K562 (cell line): Measurements from ENCODE around the gene TCEA3. TPM values are rescaled to one million over a fixed set of nuclear protein-coding genes. Genes with fewer than 3 reads are reported as not detected.

Source experiments
- ATAC-seq: fragments of 200-7000 bp; cut with Tn5 transposase; 3 replicates; pipeline ENCODE4 v1.9.1; 2020; ENCODE audit warnings: moderate library complexity
- BruUV-seq: library from RNA; stranded (reverse); fragments of 400-500 nt; replicated peaks from 2 replicates; lab custom pipeline; 2021; lab: Mats Ljungman, UMichigan
- CTCF ChIA-PET: fragments of 300-600 bp; formaldehyde crosslinking; extraction: SDS; loops from one replicate; lab custom pipeline; 2021; ENCODE audit warnings: low intra/inter-chr PET ratio; lab: Yijun Ruan, JAX
- POLR2A ChIA-PET: fragments of 300-600, 350-650 bp; sonication (Branson Sonifier 250); formaldehyde crosslinking; extraction: SDS; loops from one replicate; lab custom pipeline; 2021; ENCODE audit warnings: antibody characterized with exemption, inconsistent platforms; lab: Yijun Ruan, JAX
- DNase-seq, 4 experiments: peaks; one replicate each; pipeline versions ENCODE4 v3.0.0 to v3.0.0-alpha.2; 2011 to 2018; ENCODE audit warnings: low spot score in 3 of 4, mixed read lengths in 3 of 4; ENCODE audit errors: extremely low read depth in 1 of 4
- FAIRE-seq: peaks from 2 replicates; lab custom pipeline; 2011; peaks lifted over from hg19 to GRCh38; lab: Jason Lieb, UNC
- H2AFZ ChIP-seq: 2 replicates; pipeline ENCODE4 v1.6.0; 2011; ENCODE audit warnings: low read depth, low read length, control low read depth, inconsistent platforms
- H3K27ac ChIP-seq: fragments of 200-600 bp; 3 replicates; pipeline ENCODE4 v1.8.0; 2011; ENCODE audit warnings: low read depth, mild to moderate bottlenecking, control low read depth, inconsistent platforms, low read length, moderate library complexity, mixed read lengths; ENCODE audit errors: extremely low read depth
- H3K27me3 ChIP-seq, 2 experiments: fragments of 300-600 bp in 1 of 2; 2 replicates in 1 of 2; 3 replicates in 1 of 2; pipeline versions ENCODE4 v1.6.0 to v1.8.0; 2011; ENCODE audit warnings: inconsistent platforms in 2 of 2, low read length in 2 of 2, mild to moderate bottlenecking in 1 of 2, mixed read lengths in 1 of 2, moderate library complexity in 1 of 2; ENCODE audit not compliant: control insufficient read depth in 2 of 2, insufficient read depth in 2 of 2
- H3K36me3 ChIP-seq: fragments of 300-600 bp; 3 replicates; pipeline ENCODE4 v1.8.0; 2011; ENCODE audit warnings: mild to moderate bottlenecking, low read length, inconsistent platforms; ENCODE audit not compliant: control insufficient read depth, insufficient read depth
- H3K4me1 ChIP-seq, 2 experiments: fragments of 200-600 bp in 1 of 2; replicated peaks in 1 of 2; 2 replicates in 1 of 2; 3 replicates in 1 of 2; pipeline versions ENCODE4 v1.5.1 to v1.8.0; 2011; ENCODE audit warnings: inconsistent platforms in 2 of 2, low read length in 2 of 2, mild to moderate bottlenecking in 1 of 2, mixed read lengths in 1 of 2, moderate library complexity in 1 of 2; ENCODE audit not compliant: control insufficient read depth in 2 of 2, insufficient read depth in 2 of 2
- H3K4me2 ChIP-seq: 2 replicates; pipeline ENCODE4 v1.6.1; 2011; ENCODE audit warnings: low read length, control low read depth, inconsistent platforms, mixed read lengths; ENCODE audit not compliant: insufficient read depth
- H3K4me3 ChIP-seq: fragments of 200-600 bp; sonication (generic), shearing (Covaris generic); 2 replicates; pipeline ENCODE4 v1.5.1; 2016; ENCODE audit warnings: control low read depth, inconsistent platforms
- H3K79me2 ChIP-seq: fragments of 200-600 bp; 3 replicates; pipeline ENCODE4 v1.8.0; 2011; ENCODE audit warnings: low read length, inconsistent platforms; ENCODE audit not compliant: control insufficient read depth, insufficient read depth
- H3K9ac ChIP-seq, 2 experiments: 2 replicates each; pipeline versions ENCODE4 v1.6.0 to v1.6.1; 2011; ENCODE audit warnings: low read depth in 2 of 2, low read length in 2 of 2, control low read depth in 1 of 2, inconsistent platforms in 1 of 2, mild to moderate bottlenecking in 1 of 2, mixed read lengths in 1 of 2; ENCODE audit not compliant: insufficient read depth in 1 of 2
- H3K9me1 ChIP-seq: one replicate; pipeline ENCODE4 v1.6.0; 2011; ENCODE audit warnings: inconsistent platforms, mild to moderate bottlenecking, low read length, moderate library complexity; ENCODE audit not compliant: control insufficient read depth, insufficient read depth
- H3K9me3 ChIP-seq: replicated peaks from 2 replicates; pipeline ENCODE4 v1.5.1; 2011; ENCODE audit warnings: low read depth, low read length, inconsistent platforms; ENCODE audit not compliant: control insufficient read depth, insufficient read depth
- H4K20me1 ChIP-seq: replicated peaks from 2 replicates; pipeline ENCODE4 v1.6.1; 2011; ENCODE audit warnings: low read length, inconsistent platforms, mixed read lengths; ENCODE audit not compliant: control insufficient read depth, insufficient read depth
- CBX8 ChIP-seq: fragments of 200-600 bp; sonication (generic); IDR thresholded peaks from 2 replicates; pipeline ENCODE4 v1.6.1; 2012; ENCODE audit warnings: borderline replicate concordance, mixed run types, low read depth, mild to moderate bottlenecking, moderate library complexity, mixed read lengths, low read length, control low read depth, inconsistent platforms; ENCODE audit not compliant: poor library complexity, severe bottlenecking; ENCODE audit errors: extremely low read depth
- CEBPB ChIP-seq: fragments of 450-650 bp; IDR thresholded peaks from 2 replicates; pipeline ENCODE4 v1.6.1; 2016; ENCODE audit warnings: missing genetic modification characterization, missing compliant biosample characterization
- ESRRB ChIP-seq: fragments of 250-450 bp; sonication (Bioruptor Pico); IDR thresholded peaks from 2 replicates; pipeline ENCODE4 v1.5.0; 2020; ENCODE audit warnings: mild to moderate bottlenecking, moderate library complexity, borderline replicate concordance
- KDM2B ChIP-seq: fragments of 250-450 bp; sonication (Bioruptor Pico); IDR thresholded peaks from 2 replicates; pipeline ENCODE4 v1.8.0; 2021; ENCODE audit warnings: mild to moderate bottlenecking, moderate library complexity
- POU5F1 ChIP-seq: fragments of 150-350 bp; IDR thresholded peaks from 2 replicates; pipeline ENCODE4 v1.6.1; 2014; ENCODE audit warnings: borderline replicate concordance, low read length, low read depth, mild to moderate bottlenecking; ENCODE audit not compliant: partially characterized antibody
- RAD51 ChIP-seq: fragments of 450-650 bp; IDR thresholded peaks from 2 replicates; pipeline ENCODE4 v1.7.1; 2016; ENCODE audit warnings: low read depth, mild to moderate bottlenecking, borderline replicate concordance
- ZNF133 ChIP-seq: fragments of 250-450 bp; sonication (Bioruptor Pico); IDR thresholded peaks from 2 replicates; pipeline ENCODE4 v1.4.0; 2020; ENCODE audit warnings: mild to moderate bottlenecking
- WGBS: fragments of 100-300 bp; shearing (Covaris generic); methylation state at CpG from one replicate; pipeline ENCODE4 v1.1.6; 2016; ENCODE audit warnings: low coverage, mixed read lengths; ENCODE audit not compliant: insufficient coverage; ENCODE audit errors: missing lambda C conversion rate; 5-methylcytosine and 5-hydroxymethylcytosine counted together
- in situ Hi-C: fragments of 300-500 bp; cut with MboI; formaldehyde crosslinking; loops from 4 replicates; pipeline ENCODE4 v1.15.0; 2018; ENCODE audit warnings: inconsistent platforms, mixed read lengths
- intact Hi-C: fragments of 100-400 bp; cut with micrococcal nuclease; formaldehyde crosslinking; loops from 2 replicates; pipeline ENCODE4 v1.14.2; 2022
- polyA plus RNA-seq, 8 experiments: library from polyadenylated mRNA; depleted of rRNA in 4 of 8; stranded (reverse) in 5 of 8; unstranded in 3 of 8; fragments of >200 nt; fragmentation: Nextera tagmentation in 2 of 8; fragmentation: Illumina TruSeq in 1 of 8; extraction: Ambion mirVana in 2 of 8; extraction: Trizol in 1 of 8; gene quantifications; 2 replicates each; pipeline versions ENCODE4 v1.2.1 to v1.2.3, GENCODE V29; 2011 to 2014; ENCODE audit warnings: inconsistent platforms in 1 of 8, missing spikeins in 1 of 8
- total RNA-seq, 7 experiments: library from RNA; depleted of rRNA in 6 of 7; stranded (reverse); fragments of >200 nt in 6 of 7; fragmentation: Illumina TruSeq in 2 of 7; extraction: Trizol in 2 of 7; gene quantifications; 2 replicates each; pipeline versions ENCODE4 v1.2.1 to v1.2.3, GENCODE V29; 2011 to 2021; ENCODE audit warnings: low replicate concordance in 1 of 7
- TF ChIP-seq, protein P1 (sequence below), 2 experiments: fragments of 450-650 bp in 1 of 2; sonication (generic) in 1 of 2; formaldehyde crosslinking; conservative IDR thresholded peaks; 2 replicates each; pipeline versions ENCODE4 v1.4.0 to v1.8.1; 2020 to 2022; ENCODE audit warnings: mild to moderate bottlenecking in 1 of 2, missing genetic modification reagents in 1 of 2
- TF ChIP-seq, protein P2 (sequence below): IDR thresholded peaks from 2 replicates; pipeline ENCODE4 v1.6.1; 2014; ENCODE audit warnings: antibody characterized with exemption

TCEA3 gene
- total and polyA plus RNA-seq, 9 of the 15 experiments (the other 6 are each of a cell fraction or from before 2014, with no cell fraction given): 0.03 to 0.55 (median 0.36) TPM

DNA sequence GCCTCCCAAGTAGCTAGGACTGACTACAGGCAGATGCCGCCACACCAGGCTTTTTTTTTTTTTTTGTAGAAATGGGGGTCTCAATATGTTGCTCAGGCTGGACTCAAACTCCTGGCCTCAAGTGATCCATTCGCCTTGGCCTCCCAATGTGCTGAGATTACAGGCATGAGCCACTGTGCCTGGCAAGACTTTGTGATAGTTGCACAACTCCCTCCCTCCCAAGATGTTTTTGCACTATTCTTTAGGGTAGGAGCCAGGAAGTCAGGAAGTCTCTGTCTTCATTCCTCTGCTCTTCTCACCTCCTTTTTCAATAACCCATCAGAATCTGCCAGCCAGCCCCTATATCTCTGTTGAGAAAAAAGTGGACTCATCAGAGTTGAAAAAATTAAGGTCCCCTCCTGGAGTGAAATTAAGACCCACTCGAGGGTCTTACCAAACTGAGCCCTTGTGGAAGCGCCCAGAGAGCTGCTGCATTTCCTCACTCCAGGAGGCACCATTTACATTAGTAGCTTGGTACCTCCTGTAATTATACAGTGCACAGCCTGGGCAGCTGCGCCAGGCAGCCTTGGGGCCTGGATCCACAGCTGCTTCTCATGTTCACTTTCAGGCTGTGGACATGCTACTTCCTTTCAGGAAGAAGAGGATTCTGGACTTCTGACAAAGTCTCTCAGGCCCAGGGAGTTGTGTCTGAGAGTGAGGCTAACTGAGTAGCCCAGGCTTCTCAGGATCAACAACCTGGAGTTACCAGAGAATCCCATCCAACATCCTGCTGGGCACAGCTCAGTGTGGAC, 24.0 kb downstream of the TCEA3 start:
- no peak overlapping the region for H3K4me3 ChIP-seq
- H3K79me2 ChIP-seq: no peaks in the 10 kb centered on the region
- peak; percentile 56; the same call in 1 of the 2 replicates for TF ChIP-seq CEBPB (tag)
- TF ChIP-seq CBX8: no peak
- H3K9me1 ChIP-seq: no peaks in the 10 kb centered on the region
- in situ Hi-C loops (loop anchor here (5.0 kb wide), 1 partner anchor 58 kb away; the partner anchor contains the start of gene HNRNPR), intact Hi-C loops (loop anchor here (5.0 to 10.0 kb wide), 4 partner anchors 73 to 316 kb away; partner anchors contain the start of gene HTR1D)
- no TSS peak for BruUV-seq
- H3K27ac ChIP-seq: no peak overlapping the region
- ATAC-seq: no peak
- H3K9ac ChIP-seq: peak overlapping the region in 1 of 2 experiments; percentile 18; a peak in 1 of 4 replicates
- no peaks in the 10 kb centered on the region; the same call in 1 of the 2 replicates for H3K9me3 ChIP-seq
- POLR2A ChIA-PET: interaction anchor here (0.8 to 1.7 kb wide), 2 partner anchors 22 to 327 kb away, joined by 3 read pairs; no protein-coding TSS in a partner anchor
- H2AFZ ChIP-seq: no peak overlapping the region
- WGBS: 52% methylated on average over 5 of the region's 5 CpGs
- peaks cover 5 to 18% of the 10 kb centered on the region in 2 experiments for H3K4me1 ChIP-seq
- H3K27me3 ChIP-seq: peaks cover 0 to 5% of the 10 kb centered on the region in 2 experiments; a peak in 2 of 5 replicates
- FAIRE-seq: no peak
- no peak overlapping the region for H3K4me2 ChIP-seq
- H4K20me1 ChIP-seq: no peaks in the 10 kb centered on the region
- DNase-seq: no peak
- CTCF ChIA-PET: no interaction called here
- no peaks in the 10 kb centered on the region for H3K36me3 ChIP-seq

DNA sequence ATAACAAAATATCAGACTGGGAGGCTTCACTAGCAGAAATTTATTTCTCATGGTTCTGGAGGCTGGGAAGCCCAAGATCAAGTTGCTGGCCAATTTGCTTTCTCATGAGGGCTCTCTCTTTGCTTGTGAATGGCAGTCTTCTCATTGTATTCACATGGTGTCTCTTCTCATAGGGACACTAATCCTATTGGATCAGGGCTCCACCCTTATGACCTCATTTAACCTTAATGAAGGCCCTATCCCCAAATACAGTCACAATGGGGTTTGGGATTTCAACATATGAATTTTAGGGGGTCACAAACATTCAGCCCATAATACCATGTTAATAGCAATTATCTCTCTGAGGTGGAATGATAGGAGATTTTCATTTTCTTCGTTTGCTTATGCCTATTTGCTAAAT, 25.3 kb downstream of the TCEA3 start:
- CTCF ChIA-PET: no interaction called here
- WGBS: 39% methylated on average over 1 of the region's 1 CpG
- no peak overlapping the region for H3K9ac ChIP-seq
- TF ChIP-seq RAD51: no peak
- TF ChIP-seq, protein P1, sequence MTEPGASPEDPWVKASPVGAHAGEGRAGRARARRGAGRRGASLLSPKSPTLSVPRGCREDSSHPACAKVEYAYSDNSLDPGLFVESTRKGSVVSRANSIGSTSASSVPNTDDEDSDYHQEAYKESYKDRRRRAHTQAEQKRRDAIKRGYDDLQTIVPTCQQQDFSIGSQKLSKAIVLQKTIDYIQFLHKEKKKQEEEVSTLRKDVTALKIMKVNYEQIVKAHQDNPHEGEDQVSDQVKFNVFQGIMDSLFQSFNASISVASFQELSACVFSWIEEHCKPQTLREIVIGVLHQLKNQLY (CRISPR knock-in tag; conservative IDR thresholded peaks at IDR 0.05): no peak
- TF ChIP-seq ZNF133: no peak
- TF ChIP-seq, protein P2, sequence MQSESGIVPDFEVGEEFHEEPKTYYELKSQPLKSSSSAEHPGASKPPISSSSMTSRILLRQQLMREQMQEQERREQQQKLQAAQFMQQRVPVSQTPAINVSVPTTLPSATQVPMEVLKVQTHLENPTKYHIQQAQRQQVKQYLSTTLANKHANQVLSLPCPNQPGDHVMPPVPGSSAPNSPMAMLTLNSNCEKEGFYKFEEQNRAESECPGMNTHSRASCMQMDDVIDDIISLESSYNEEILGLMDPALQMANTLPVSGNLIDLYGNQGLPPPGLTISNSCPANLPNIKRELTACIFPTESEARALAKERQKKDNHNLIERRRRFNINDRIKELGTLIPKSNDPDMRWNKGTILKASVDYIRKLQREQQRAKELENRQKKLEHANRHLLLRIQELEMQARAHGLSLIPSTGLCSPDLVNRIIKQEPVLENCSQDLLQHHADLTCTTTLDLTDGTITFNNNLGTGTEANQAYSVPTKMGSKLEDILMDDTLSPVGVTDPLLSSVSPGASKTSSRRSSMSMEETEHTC: no peak
- TF ChIP-seq KDM2B (CRISPR knock-in tag): no peak
- TF ChIP-seq POU5F1: no peak
- no peak for TF ChIP-seq ESRRB (CRISPR knock-in tag)

More for the DNA sequence above, 25.3 kb downstream of the TCEA3 start:
- Histone ChIP-seq H3K4me3 (no peak overlapping the region), H3K9me3 (no peaks in the 10 kb centered on the region; the same call in 1 of the 2 replicates), H3K27ac (no peak overlapping the region), H3K27me3 (peaks cover 0 to 5% of the 10 kb centered on the region in 2 experiments; a peak in 2 of 5 replicates), H3K9me1 (no peaks in the 10 kb centered on the region), H2AFZ (no peak overlapping the region), H4K20me1 (no peaks in the 10 kb centered on the region), H3K36me3 (no peaks in the 10 kb centered on the region), H3K4me1 (peaks cover 5 to 22% of the 10 kb centered on the region in 2 experiments), H3K4me2 (no peak overlapping the region), H3K79me2 (no peaks in the 10 kb centered on the region)
- no TSS peak for BruUV-seq
- no peak for FAIRE-seq
- intact Hi-C loops: no loop called here
- DNase-seq: no peak
- in situ Hi-C loops: no loop called here
- ATAC-seq: no peak
- POLR2A ChIA-PET: no interaction called here
